Measurements from ENCODE around the gene EML5.
"Not testable (repeated sequence)": the region's sequence is repeated elsewhere in the genome, so short reads cannot be mapped to it uniquely, and the experiment has no call there.

The EML5 gene

DNA sequence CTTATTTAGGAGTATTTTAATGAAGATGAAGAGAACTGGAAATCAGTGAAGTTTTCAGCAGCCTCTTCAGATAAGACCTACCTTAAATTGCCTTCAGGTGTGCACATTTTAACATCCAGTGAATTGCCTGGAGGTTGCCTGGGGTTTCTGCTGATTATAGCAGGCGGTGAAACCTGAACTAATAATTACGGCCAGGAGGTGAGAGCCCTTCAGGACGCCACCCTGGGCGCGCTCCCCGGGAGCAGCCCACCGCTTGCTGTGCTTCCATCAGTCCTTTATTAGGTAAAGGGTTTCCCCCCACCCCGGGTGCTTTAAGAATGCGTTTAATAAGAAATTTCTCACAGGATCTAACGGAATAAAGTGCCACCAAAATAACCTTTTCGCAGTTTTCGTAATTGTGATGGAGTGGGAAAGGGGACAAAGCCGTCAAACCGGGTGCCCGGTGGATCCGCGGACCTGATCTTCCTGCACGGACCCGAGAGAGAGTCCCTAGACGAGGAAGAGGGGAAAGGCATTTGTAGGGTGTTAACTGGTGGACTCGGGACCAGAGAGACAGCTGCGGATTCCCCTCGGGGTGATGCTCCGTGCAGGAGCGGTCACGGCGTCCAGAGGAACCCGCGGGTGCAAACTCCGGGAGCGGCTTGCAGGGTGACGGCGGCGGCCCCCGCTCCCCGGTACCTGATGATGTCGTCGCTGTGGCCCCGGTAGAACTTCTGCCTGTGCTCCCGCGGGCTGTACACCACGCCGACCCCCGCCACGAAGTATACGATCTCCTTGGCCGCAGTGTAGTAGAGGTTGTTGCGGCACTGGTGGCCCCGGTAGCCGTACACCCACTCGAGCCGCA is 902 bp downstream of the EML5 start:
- Histone ChIP-seq H3K36me3 (ENCODE audit: insufficient read depth, low read length) (no peaks in the 10 kb centered on the region), H3K9ac (ENCODE audit: insufficient read length) (no peak overlapping the region), H3K4me3 (peak overlapping the region; percentile 81), H3K9me3 (ENCODE audit: low read depth, low read length) (no peaks in the 10 kb centered on the region), H3K27ac (no peak overlapping the region)
- peak; percentile 34 for TF ChIP-seq EZH2 (IDR thresholded peaks at IDR 0.05)
- TF ChIP-seq FOXP2 (optimal IDR thresholded peaks at IDR 0.05; ENCODE audit: control extremely low read depth, extremely low read length, insufficient read depth), result no peak
- no peak for TF ChIP-seq POLR2AphosphoS5 (IDR thresholded peaks at IDR 0.05; ENCODE audit: borderline replicate concordance, low read depth, low read length)
- DNase-seq (ENCODE audit: low read depth, low spot score), result no peak

DNA sequence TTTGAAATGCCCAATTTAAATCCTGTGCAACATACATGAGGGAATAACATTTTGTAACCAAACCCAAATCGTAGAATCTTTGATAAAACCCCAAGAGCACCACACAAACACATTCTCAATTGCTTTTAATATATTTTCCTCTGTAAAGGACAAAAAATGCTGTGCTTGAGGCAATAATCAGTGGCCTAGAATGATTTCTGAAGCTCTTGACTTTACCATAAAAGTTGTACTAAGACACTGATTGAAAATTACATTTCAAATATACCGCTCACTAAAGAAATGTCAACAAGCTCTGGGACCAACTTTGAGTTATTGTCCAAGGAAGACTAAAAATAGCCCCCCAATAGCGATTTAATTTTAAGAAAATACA is 1.5 kb downstream of the EML5 start:
- Histone ChIP-seq H3K27ac (no peak overlapping the region), H3K9ac (ENCODE audit: insufficient read length) (no peak overlapping the region), H3K4me3 (no peak overlapping the region), H3K9me3 (ENCODE audit: low read depth, low read length) (no peaks in the 10 kb centered on the region), H3K36me3 (ENCODE audit: insufficient read depth, low read length) (no peaks in the 10 kb centered on the region)
- no peak for DNase-seq (ENCODE audit: low read depth, low spot score)
- TF ChIP-seq FOXP2 (optimal IDR thresholded peaks at IDR 0.05; ENCODE audit: control extremely low read depth, extremely low read length, insufficient read depth) (no peak), POLR2AphosphoS5 (IDR thresholded peaks at IDR 0.05; ENCODE audit: borderline replicate concordance, low read depth, low read length) (no peak), EZH2 (IDR thresholded peaks at IDR 0.05) (no peak)

GRCh38 chr14:88790501-88791251 is 2.1 kb downstream of the EML5 start:
- H3K27ac ChIP-seq, result no peak overlapping the region
- no peak for DNase-seq (ENCODE audit: low read depth, low spot score)
- TF ChIP-seq FOXP2 (optimal IDR thresholded peaks at IDR 0.05; ENCODE audit: control extremely low read depth, extremely low read length, insufficient read depth) (no peak), POLR2AphosphoS5 (IDR thresholded peaks at IDR 0.05; ENCODE audit: borderline replicate concordance, low read depth, low read length) (no peak), EZH2 (IDR thresholded peaks at IDR 0.05) (no peak)
- H3K9ac ChIP-seq (ENCODE audit: insufficient read length), result no peak overlapping the region
- H3K9me3 ChIP-seq (ENCODE audit: low read depth, low read length), result no peaks in the 10 kb centered on the region
- no peak overlapping the region for H3K4me3 ChIP-seq
- H3K36me3 ChIP-seq (ENCODE audit: insufficient read depth, low read length), result no peaks in the 10 kb centered on the region

DNA sequence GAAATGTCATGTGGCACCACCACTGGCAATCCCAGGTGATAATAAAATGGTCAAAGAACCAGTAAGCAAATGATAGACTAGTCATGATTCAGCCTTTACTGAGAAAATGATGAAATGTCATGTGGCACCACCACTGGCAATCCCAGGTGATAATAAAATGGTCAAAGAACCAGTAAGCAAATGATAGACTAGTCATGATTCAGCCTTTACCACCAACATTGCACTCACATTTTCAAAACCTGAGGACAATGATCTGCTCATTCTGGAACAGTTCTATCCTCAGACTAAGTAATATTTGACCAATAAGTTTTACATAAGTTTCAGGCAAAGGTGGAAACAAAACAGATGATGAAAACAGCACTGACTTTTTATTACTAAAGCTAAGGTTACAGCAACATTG is 3.2 kb downstream of the EML5 start:
- H3K9me3 ChIP-seq (ENCODE audit: low read depth, low read length); H3K9ac ChIP-seq (ENCODE audit: insufficient read length); DNase-seq (ENCODE audit: low read depth, low spot score); H3K36me3 ChIP-seq (ENCODE audit: insufficient read depth, low read length); H3K4me3 ChIP-seq; H3K27ac ChIP-seq: not testable (repeated sequence)

DNA sequence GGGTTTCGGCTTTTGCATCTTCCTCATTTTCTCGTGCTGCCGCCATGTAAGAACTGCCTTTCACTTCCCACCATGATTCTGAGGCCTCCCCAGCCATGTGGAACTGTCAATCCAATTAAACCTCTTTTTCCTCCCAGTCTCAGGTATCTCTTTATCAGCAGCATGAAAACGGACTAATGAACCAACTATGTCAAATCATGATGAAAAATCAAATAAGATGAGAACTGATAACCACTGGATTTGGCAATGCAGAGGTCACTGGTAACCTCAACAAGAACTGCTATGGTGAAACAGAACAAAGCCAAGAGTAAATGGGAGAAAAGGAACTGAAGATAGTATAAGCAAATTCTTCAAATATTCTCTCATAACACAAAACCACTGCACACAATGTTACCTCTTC is 6.0 kb downstream of the EML5 start:
- no peak overlapping the region for H3K4me3 ChIP-seq
- H3K27ac ChIP-seq, result no peak overlapping the region
- no peaks in the 10 kb centered on the region for H3K36me3 ChIP-seq (ENCODE audit: insufficient read depth, low read length)
- no peak overlapping the region for H3K9ac ChIP-seq (ENCODE audit: insufficient read length)
- DNase-seq (ENCODE audit: low read depth, low spot score), result no peak
- TF ChIP-seq FOXP2 (optimal IDR thresholded peaks at IDR 0.05; ENCODE audit: control extremely low read depth, extremely low read length, insufficient read depth) (no peak), EZH2 (IDR thresholded peaks at IDR 0.05) (no peak), POLR2AphosphoS5 (IDR thresholded peaks at IDR 0.05; ENCODE audit: borderline replicate concordance, low read depth, low read length) (no peak)
- no peaks in the 10 kb centered on the region for H3K9me3 ChIP-seq (ENCODE audit: low read depth, low read length)

- H3K4me3 ChIP-seq, result no peak overlapping the region
- H3K9me3 ChIP-seq (ENCODE audit: low read depth, low read length), result no peaks in the 10 kb centered on the region
- H3K36me3 ChIP-seq (ENCODE audit: insufficient read depth, low read length), result no peaks in the 10 kb centered on the region
- H3K27ac ChIP-seq, result no peak overlapping the region
- no peak overlapping the region for H3K9ac ChIP-seq (ENCODE audit: insufficient read length)
- no peak for DNase-seq (ENCODE audit: low read depth, low spot score)
- no peak for TF ChIP-seq FOXP2 (optimal IDR thresholded peaks at IDR 0.05; ENCODE audit: control extremely low read depth, extremely low read length, insufficient read depth)
- TF ChIP-seq EZH2 (IDR thresholded peaks at IDR 0.05), result no peak
- TF ChIP-seq POLR2AphosphoS5 (IDR thresholded peaks at IDR 0.05; ENCODE audit: borderline replicate concordance, low read depth, low read length), result no peak
Measured at GRCh38 chr14:88785911-88786310, 6.8 kb downstream of the EML5 start.

DNA sequence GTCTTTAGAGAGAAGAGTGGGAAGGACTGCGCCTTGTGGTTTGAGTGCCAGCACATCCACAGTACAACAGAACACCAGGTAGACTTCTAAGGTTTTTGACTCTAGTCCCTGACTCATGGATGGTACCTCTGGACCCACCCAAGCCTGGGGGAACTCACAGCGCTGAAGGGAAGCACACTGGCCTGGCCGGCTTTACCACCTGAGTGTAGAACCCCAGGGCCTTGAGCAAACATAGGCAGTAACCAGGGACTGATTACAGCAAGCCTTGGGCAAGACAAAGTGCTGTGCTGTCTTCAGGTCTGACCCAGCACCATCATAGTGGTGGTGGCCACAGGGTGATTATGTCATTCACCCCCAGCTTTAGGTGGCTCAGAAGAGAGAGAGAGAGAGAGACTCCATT is 17.2 kb downstream of the EML5 start:
- no peaks in the 10 kb centered on the region for H3K9me3 ChIP-seq (ENCODE audit: low read depth, low read length)
- no peak for DNase-seq (ENCODE audit: low read depth, low spot score)
- TF ChIP-seq FOXP2 (optimal IDR thresholded peaks at IDR 0.05; ENCODE audit: control extremely low read depth, extremely low read length, insufficient read depth) (no peak), EZH2 (IDR thresholded peaks at IDR 0.05) (no peak), POLR2AphosphoS5 (IDR thresholded peaks at IDR 0.05; ENCODE audit: borderline replicate concordance, low read depth, low read length) (no peak)
- H3K27ac ChIP-seq, result no peak overlapping the region
- no peak overlapping the region for H3K9ac ChIP-seq (ENCODE audit: insufficient read length)
- H3K36me3 ChIP-seq (ENCODE audit: insufficient read depth, low read length), result no peaks in the 10 kb centered on the region
- H3K4me3 ChIP-seq, result no peak overlapping the region

GRCh38 chr14:88770736-88771135 is 22.0 kb downstream of the EML5 start:
- H3K9ac ChIP-seq (ENCODE audit: insufficient read length), result no peak overlapping the region
- TF ChIP-seq POLR2AphosphoS5 (IDR thresholded peaks at IDR 0.05; ENCODE audit: borderline replicate concordance, low read depth, low read length), result no peak
- no peak for TF ChIP-seq EZH2 (IDR thresholded peaks at IDR 0.05)
- TF ChIP-seq FOXP2 (optimal IDR thresholded peaks at IDR 0.05; ENCODE audit: control extremely low read depth, extremely low read length, insufficient read depth), result no peak
- no peaks in the 10 kb centered on the region for H3K9me3 ChIP-seq (ENCODE audit: low read depth, low read length)
- H3K36me3 ChIP-seq (ENCODE audit: insufficient read depth, low read length), result no peaks in the 10 kb centered on the region
- H3K4me3 ChIP-seq, result no peak overlapping the region
- no peak overlapping the region for H3K27ac ChIP-seq
- no peak for DNase-seq (ENCODE audit: low read depth, low spot score)
